Loucy (cell line): ENCODE measurements around the gene CYP19A1.

Source experiments
- H2AFZ ChIP-seq: fragments of 200-600 bp; sonication (generic); 2 replicates; pipeline ENCODE4 v1.6.0; 2016; ENCODE audit warnings: antibody characterized with exemption, mild to moderate bottlenecking, low read length, moderate library complexity
- H3F3A ChIP-seq: fragments of 200-600 bp; 2 replicates; pipeline ENCODE4 v1.6.0; 2016; ENCODE audit warnings: antibody characterized with exemption, low read depth, mild to moderate bottlenecking
- H3K27me3 ChIP-seq: fragments of 200-600 bp; sonication (generic); 2 replicates; pipeline ENCODE4 v1.6.1; 2014; ENCODE audit warnings: low read length, mild to moderate bottlenecking; ENCODE audit not compliant: insufficient read depth, poor library complexity, severe bottlenecking
- H3K36me3 ChIP-seq: fragments of 200-600 bp; sonication (generic); 2 replicates; pipeline ENCODE4 v1.6.1; 2016; ENCODE audit warnings: low read length; ENCODE audit not compliant: insufficient read depth
- H3K4me1 ChIP-seq: fragments of 200-600 bp; sonication (generic); 2 replicates; pipeline ENCODE4 v1.5.1; 2014; ENCODE audit warnings: low read length, mild to moderate bottlenecking; ENCODE audit not compliant: insufficient read depth, poor library complexity, severe bottlenecking
- H3K4me2 ChIP-seq: fragments of 200-600 bp; sonication (generic); 2 replicates; pipeline ENCODE4 v1.6.0; 2014; ENCODE audit warnings: antibody characterized with exemption, low read length, low read depth, mild to moderate bottlenecking; ENCODE audit not compliant: poor library complexity, severe bottlenecking
- H3K4me3 ChIP-seq: fragments of 200-600 bp; sonication (generic); 2 replicates; pipeline ENCODE4 v1.5.1; 2014; ENCODE audit warnings: low read length, mild to moderate bottlenecking, mixed read lengths; ENCODE audit not compliant: poor library complexity, severe bottlenecking
- H3K79me2 ChIP-seq: fragments of 200-600 bp; sonication (generic); 2 replicates; pipeline ENCODE4 v1.6.1; 2014; ENCODE audit warnings: low read length; ENCODE audit not compliant: insufficient read depth
- H3K9ac ChIP-seq: fragments of 200-600 bp; sonication (generic); 2 replicates; pipeline ENCODE4 v1.6.0; 2014; ENCODE audit warnings: mild to moderate bottlenecking, low read depth, low read length, moderate library complexity; ENCODE audit not compliant: poor library complexity, severe bottlenecking
- H3K9me2 ChIP-seq: fragments of 200-600 bp; sonication (generic); replicated peaks from 2 replicates; pipeline ENCODE4 v1.6.1; 2016; ENCODE audit warnings: low read depth, low read length, mixed read lengths
- H3K9me3 ChIP-seq: fragments of 200-600 bp; sonication (generic); 2 replicates; pipeline ENCODE4 v1.6.1; 2014; ENCODE audit warnings: mild to moderate bottlenecking, antibody characterized with exemption, low read length, low read depth; ENCODE audit not compliant: insufficient read depth
- H4K20me1 ChIP-seq: fragments of 200-600 bp; sonication (generic); 2 replicates; pipeline ENCODE4 v1.6.0; 2014; ENCODE audit warnings: antibody characterized with exemption, low read length, mild to moderate bottlenecking; ENCODE audit not compliant: insufficient read depth, poor library complexity, severe bottlenecking
- EZH2phosphoT487 ChIP-seq: fragments of 200-600 bp; IDR thresholded peaks from 2 replicates; pipeline ENCODE4 v1.6.1; 2018; ENCODE audit warnings: antibody characterized with exemption, mild to moderate bottlenecking, moderate library complexity, borderline replicate concordance
- TF ChIP-seq, protein P1 (sequence below): fragments of 200-600 bp; sonication (generic); conservative IDR thresholded peaks from 2 replicates; pipeline ENCODE4 v1.5.1; 2014; ENCODE audit warnings: mild to moderate bottlenecking, antibody characterized with exemption, low read length

The CYP19A1 gene

DNA sequence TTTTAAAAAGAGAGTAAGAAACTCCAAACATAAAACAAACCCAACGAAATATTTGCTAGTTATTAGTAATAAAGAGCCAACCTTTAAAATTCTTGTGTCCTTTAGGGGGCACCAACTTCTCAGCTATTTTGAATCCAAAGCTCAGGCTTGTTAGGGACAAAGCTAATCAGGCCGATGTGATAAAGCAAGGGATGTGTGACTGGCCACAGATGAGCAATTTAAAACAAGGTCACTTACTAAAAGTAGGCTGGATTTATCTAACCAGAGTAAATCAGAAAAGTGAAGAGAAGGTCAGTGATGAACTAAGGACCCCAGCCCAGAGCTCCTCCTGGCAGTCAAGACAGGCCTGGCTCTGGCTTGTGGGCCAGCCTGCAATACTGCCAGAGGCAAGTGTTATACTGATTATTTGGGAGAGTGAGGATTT, 108.5 kb downstream of the CYP19A1 start:
- H3K79me2 ChIP-seq: no peaks in the 10 kb centered on the region
- H3K4me2 ChIP-seq: no peak overlapping the region
- H4K20me1 ChIP-seq: no peaks in the 10 kb centered on the region
- peak overlapping the region; percentile 59; the same call in 1 of the 2 replicates for H2AFZ ChIP-seq
- H3K9me3 ChIP-seq: no peaks in the 10 kb centered on the region
- no peak overlapping the region for H3K4me3 ChIP-seq
- TF ChIP-seq, protein P1, sequence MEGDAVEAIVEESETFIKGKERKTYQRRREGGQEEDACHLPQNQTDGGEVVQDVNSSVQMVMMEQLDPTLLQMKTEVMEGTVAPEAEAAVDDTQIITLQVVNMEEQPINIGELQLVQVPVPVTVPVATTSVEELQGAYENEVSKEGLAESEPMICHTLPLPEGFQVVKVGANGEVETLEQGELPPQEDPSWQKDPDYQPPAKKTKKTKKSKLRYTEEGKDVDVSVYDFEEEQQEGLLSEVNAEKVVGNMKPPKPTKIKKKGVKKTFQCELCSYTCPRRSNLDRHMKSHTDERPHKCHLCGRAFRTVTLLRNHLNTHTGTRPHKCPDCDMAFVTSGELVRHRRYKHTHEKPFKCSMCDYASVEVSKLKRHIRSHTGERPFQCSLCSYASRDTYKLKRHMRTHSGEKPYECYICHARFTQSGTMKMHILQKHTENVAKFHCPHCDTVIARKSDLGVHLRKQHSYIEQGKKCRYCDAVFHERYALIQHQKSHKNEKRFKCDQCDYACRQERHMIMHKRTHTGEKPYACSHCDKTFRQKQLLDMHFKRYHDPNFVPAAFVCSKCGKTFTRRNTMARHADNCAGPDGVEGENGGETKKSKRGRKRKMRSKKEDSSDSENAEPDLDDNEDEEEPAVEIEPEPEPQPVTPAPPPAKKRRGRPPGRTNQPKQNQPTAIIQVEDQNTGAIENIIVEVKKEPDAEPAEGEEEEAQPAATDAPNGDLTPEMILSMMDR: peak; percentile 78
- no peak for TF ChIP-seq EZH2phosphoT487
- H3K9me2 ChIP-seq: no peaks in the 10 kb centered on the region
- peaks cover 34% of the 10 kb centered on the region for H3K4me1 ChIP-seq
- 0 out of 2 replicates have a peak, but pooled peaks cover under 1% of the 10 kb centered on the region for H3F3A ChIP-seq
- H3K36me3 ChIP-seq: no peaks in the 10 kb centered on the region
- H3K9ac ChIP-seq: no peak overlapping the region
- H3K27me3 ChIP-seq: no peaks in the 10 kb centered on the region

DNA sequence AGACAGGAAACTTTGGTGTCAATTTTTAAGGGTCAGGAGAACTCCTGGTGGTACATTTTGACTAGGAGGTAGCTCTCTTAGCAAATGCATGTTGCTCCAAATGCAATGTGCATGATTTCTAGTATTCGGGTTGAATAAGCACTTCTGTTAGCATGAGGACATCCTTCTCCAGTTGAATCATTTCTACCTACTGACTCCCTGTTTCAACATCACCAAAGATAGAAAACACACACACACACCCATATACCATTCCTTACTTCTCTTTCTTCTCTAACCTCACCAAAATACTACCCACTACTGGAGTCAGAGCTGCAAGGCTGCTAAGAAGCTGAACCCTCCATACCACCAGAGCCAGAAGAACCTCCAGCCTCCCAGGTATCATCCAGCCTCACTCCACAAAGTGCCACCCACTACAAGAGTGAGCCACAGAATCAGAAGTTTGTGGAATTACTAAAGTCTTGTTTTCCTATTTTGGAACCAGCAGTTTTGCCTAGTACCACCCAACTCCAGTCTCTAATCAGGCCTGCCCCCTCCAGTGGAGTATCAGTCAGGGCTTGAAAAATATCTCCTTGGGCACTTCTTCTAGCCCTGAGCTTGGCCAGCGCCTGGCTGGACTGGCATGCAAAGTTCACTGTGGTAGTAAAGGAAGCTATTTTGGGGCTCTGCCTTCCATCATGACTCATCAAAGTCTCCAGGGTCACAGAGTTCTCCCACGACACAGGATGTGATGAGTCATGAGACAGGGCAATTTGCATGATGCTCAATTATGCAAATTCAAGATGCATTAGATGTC, 110.3 kb downstream of the CYP19A1 start:
- Histone ChIP-seq H4K20me1 (no peaks in the 10 kb centered on the region), H3K4me1 (peaks cover 33% of the 10 kb centered on the region), H3K9me2 (no peaks in the 10 kb centered on the region), H3K27me3 (no peaks in the 10 kb centered on the region), H3K9ac (no peak overlapping the region), H3K4me2 (peak overlapping the region; percentile 21), H3K4me3 (no peak overlapping the region), H3F3A (no peaks in the 10 kb centered on the region), H3K36me3 (no peaks in the 10 kb centered on the region), H2AFZ (no peak overlapping the region), H3K79me2 (no peaks in the 10 kb centered on the region), H3K9me3 (no peaks in the 10 kb centered on the region)
- TF ChIP-seq, protein P1: no peak
- no peak for TF ChIP-seq EZH2phosphoT487

DNA sequence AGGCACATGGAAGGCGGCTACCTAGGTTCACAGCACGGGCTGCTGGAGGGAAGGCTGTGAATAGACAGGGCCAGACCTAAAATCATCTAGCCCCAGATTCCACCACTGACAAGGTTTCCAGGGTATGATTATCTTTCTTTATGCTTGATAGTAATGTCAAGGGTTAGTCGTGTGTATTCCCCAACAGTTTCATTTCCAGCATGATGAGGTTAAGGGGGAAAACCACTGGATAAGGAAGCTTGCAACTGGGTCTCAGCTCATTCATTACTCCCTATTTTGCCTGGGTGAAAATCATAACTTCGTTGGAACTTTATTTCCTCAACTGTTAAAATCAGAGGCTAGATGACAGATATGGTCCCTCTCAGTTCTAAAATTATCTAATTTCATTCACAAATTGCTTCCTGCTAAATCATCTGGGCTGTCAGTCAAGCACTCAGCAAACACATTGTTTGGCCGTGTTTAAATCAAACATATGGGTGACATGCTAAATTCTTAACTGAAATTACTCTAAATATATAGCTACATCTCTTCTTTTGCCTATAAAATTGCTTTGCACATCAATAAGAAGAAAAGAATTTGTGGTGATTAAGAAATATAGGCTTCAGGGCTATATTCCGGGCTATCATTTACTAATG, 111.7 kb downstream of the CYP19A1 start:
- no peak overlapping the region for H3K4me2 ChIP-seq
- no peaks in the 10 kb centered on the region for H3F3A ChIP-seq
- no peak overlapping the region for H3K9ac ChIP-seq
- no peak for TF ChIP-seq EZH2phosphoT487
- TF ChIP-seq, protein P1: no peak
- H3K9me3 ChIP-seq: no peaks in the 10 kb centered on the region
- H2AFZ ChIP-seq: no peak overlapping the region
- H3K9me2 ChIP-seq: no peaks in the 10 kb centered on the region
- no peaks in the 10 kb centered on the region for H3K79me2 ChIP-seq
- no peaks in the 10 kb centered on the region for H4K20me1 ChIP-seq
- no peaks in the 10 kb centered on the region for H3K27me3 ChIP-seq
- no peak overlapping the region for H3K4me3 ChIP-seq
- H3K4me1 ChIP-seq: peaks cover 31% of the 10 kb centered on the region
- no peaks in the 10 kb centered on the region for H3K36me3 ChIP-seq
